ENCODE results near the gene DGCR8. TPM values are rescaled to one million over a fixed set of nuclear protein-coding genes. Genes with fewer than 3 reads are reported as not detected.

The DGCR8 gene
- total RNA-seq, 2 experiments from 2014 or later = 35.0 to 38.8 TPM

DNA sequence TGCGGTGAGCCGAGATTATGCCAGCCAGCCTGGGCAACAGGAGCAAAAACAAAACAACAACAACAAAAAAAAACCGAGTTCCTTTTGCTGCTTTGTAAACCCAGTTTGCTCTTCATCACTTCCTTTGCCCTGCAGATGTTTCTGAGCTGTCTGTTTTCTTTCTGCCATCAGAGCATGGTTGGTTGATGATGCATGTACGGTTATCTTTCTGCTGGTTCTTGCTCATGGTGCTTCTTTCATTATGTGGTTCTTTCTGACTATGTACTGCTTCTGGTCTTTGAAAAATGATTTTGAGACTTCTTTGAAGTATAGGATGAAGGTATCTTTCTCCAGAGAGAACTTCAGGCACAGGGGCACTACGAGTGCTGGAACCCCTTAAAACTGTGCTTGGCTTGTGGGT is 45.9 kb upstream of the DGCR8 start:
- no peak for ATAC-seq
- H3K27me3 Mint-ChIP-seq = no peaks in the 10 kb centered on the region
- no peaks in the 10 kb centered on the region for H3K36me3 Mint-ChIP-seq (ENCODE audit: low read depth)
- ChIA-PET POLR2A (interaction anchor here (1.0 kb wide), 1 partner anchor 10 kb away, joined by 3 read pairs; no protein-coding TSS in a partner anchor), CTCF (interaction anchor here (0.6 to 1.5 kb wide), 4 partner anchors 16 to 73 kb away, joined by 3 read pairs; no protein-coding TSS in a partner anchor)
- no peaks in the 10 kb centered on the region for H3K9me3 Mint-ChIP-seq
- TF ChIP-seq, protein P1, sequence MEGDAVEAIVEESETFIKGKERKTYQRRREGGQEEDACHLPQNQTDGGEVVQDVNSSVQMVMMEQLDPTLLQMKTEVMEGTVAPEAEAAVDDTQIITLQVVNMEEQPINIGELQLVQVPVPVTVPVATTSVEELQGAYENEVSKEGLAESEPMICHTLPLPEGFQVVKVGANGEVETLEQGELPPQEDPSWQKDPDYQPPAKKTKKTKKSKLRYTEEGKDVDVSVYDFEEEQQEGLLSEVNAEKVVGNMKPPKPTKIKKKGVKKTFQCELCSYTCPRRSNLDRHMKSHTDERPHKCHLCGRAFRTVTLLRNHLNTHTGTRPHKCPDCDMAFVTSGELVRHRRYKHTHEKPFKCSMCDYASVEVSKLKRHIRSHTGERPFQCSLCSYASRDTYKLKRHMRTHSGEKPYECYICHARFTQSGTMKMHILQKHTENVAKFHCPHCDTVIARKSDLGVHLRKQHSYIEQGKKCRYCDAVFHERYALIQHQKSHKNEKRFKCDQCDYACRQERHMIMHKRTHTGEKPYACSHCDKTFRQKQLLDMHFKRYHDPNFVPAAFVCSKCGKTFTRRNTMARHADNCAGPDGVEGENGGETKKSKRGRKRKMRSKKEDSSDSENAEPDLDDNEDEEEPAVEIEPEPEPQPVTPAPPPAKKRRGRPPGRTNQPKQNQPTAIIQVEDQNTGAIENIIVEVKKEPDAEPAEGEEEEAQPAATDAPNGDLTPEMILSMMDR (IDR thresholded peaks at IDR 0.05) = no peak
- no peak for DNase-seq
- peaks cover 19% of the 10 kb centered on the region for H3K4me1 Mint-ChIP-seq (ENCODE audit: low read depth)
- H3K4me3 Mint-ChIP-seq = no peak overlapping the region
- no peak overlapping the region for H3K27ac Mint-ChIP-seq
- intact Hi-C loops (cut with micrococcal nuclease) = no loop called here

DNA sequence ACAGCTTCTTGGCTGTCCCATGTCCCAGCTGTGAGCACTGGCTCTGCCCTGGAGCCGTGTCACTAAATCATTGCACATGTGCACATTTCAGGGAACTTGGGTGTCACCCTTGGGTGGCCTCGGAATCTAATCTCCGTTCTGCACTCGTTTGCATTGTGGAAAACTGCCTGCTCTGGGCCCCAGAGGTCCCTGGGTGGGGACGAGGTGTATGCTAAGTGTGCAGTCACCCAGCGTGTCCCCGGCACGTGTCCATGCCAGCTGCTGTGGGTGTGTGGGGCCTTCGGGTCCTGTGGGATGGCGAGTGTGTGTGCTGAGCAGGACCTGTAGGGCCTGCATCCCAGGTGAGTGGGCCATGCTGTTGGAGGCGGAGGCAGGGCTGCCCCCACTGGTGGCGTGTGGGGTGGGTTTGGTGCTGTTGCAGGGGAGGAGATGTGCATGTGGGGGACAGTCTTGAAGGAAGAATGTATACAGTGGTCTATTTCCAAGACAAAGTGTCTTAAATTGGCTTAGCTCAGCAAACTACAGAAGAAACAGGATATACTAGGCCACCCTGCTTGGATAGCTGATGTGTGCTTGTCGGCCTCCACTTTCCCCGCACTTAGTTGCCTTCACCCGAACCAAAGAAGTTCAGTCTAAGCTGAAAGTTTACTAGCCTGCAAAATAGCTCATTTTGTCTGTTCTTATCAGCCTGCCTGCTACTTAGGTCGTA is 44.5 kb upstream of the DGCR8 start:
- Mint-ChIP-seq H3K27me3 (no peaks in the 10 kb centered on the region), H3K4me1 (ENCODE audit: low read depth) (peaks cover 19% of the 10 kb centered on the region), H3K36me3 (ENCODE audit: low read depth) (no peaks in the 10 kb centered on the region), H3K9me3 (no peaks in the 10 kb centered on the region), H3K4me3 (no peak overlapping the region), H3K27ac (no peak overlapping the region)
- no peak for DNase-seq
- ATAC-seq = no peak
- TF ChIP-seq, protein P1 (IDR thresholded peaks at IDR 0.05) = no peak
- intact Hi-C loops (cut with micrococcal nuclease) = no loop called here
- CTCF ChIA-PET = interaction anchor here (0.8 kb wide), 1 partner anchor 13 kb away, joined by 3 read pairs; no protein-coding TSS in a partner anchor
- POLR2A ChIA-PET = no interaction called here

DNA sequence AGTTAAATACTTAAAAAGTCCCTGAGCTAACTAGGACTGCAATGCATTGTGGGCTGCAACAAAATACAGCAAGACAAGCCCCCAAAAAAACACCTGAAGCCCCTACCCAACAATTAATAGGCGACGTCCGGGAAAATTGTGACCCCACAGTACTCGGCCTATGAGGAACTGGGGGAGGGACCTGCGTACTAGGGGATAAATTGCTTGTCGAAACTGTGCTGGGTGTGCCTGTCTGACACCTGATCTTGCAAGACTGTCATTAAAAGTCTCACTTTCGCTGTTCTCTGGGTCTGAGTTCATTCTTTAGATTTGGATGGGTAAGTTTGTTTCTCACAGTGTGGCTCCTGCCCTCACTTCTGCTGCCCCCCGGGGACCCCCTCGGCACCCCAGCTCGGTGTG is 44.0 kb upstream of the DGCR8 start:
- Mint-ChIP-seq H3K4me1 (ENCODE audit: low read depth) (peaks cover 19% of the 10 kb centered on the region), H3K27ac (no peak overlapping the region), H3K36me3 (ENCODE audit: low read depth) (no peaks in the 10 kb centered on the region), H3K9me3 (no peaks in the 10 kb centered on the region), H3K4me3 (no peak overlapping the region), H3K27me3 (no peaks in the 10 kb centered on the region)
- ATAC-seq (no peak), DNase-seq (no peak)
- TF ChIP-seq, protein P1 (IDR thresholded peaks at IDR 0.05) = no peak
- intact Hi-C loops (cut with micrococcal nuclease) = no loop called here
- ChIA-PET POLR2A (no interaction called here), CTCF (no interaction called here)

DNA sequence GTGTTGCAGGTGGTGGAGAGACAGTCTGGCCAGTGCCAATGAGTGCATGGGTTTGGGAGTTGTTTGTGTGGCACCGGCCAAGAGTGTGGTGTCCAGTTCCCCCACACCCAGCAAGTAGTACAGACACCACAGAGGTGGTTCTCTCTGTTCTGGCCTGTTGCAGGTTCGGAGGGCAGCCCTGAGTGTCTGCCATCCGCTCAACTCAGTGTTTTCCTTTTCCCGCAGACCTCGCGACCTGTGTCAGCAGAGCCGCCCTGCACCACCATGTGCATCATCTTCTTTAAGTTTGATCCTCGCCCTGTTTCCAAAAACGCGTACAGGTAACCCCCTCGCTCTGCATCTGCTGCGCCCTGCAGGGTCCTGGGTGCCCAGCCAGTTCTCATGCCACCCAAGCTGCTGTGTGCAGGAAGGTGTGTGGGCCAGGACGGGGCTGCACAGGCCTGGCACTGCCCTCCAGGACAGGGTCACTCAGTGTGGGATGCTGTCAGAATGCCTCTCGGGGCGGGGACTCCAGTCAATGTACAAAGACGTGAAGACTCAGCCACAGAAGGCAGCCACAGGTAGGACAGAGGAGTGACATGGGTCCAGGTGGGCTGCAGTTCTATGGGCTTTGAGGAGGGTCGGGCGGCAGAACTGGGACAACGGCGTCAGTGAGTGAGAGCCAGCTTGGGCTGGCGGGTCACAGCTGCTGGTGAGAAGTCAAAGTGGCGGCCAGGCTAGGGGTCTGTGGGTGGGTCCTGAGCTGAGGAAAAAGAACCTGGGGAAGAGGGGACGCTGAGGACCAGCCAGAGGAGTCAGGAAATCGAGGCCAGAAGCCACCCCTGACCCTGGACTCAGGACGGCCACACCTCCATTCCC is 43.3 kb upstream of the DGCR8 start:
- DNase-seq (no peak), ATAC-seq (no peak)
- Mint-ChIP-seq H3K4me1 (ENCODE audit: low read depth) (peaks cover 15% of the 10 kb centered on the region), H3K27ac (peak overlapping the region; percentile 17), H3K9me3 (no peaks in the 10 kb centered on the region), H3K36me3 (ENCODE audit: low read depth) (no peaks in the 10 kb centered on the region), H3K27me3 (no peaks in the 10 kb centered on the region), H3K4me3 (no peak overlapping the region)
- intact Hi-C loops (cut with micrococcal nuclease) = no loop called here
- ChIA-PET CTCF (no interaction called here), POLR2A (no interaction called here)
- TF ChIP-seq, protein P1 (IDR thresholded peaks at IDR 0.05) = no peak

DNA sequence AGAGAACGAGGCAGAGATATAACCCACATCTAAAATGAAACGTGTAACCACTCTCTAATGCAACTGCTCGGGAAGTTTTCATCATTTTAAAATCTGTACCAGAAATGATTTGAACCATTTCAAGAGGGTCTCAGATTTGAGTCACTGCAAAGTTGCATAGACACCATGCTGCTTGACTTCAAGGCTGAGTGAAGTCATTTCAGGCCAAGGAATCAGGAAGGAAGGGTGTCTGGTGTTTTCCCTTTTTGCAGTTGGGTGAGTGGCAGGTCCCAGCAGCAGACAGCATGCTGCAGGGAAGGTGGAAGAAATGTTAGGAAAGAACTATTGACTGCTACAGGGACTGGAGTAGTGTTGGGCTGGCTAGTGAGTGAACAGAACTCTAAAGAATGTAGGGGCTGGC is 42.6 kb upstream of the DGCR8 start:
- Mint-ChIP-seq H3K9me3 (no peaks in the 10 kb centered on the region), H3K4me1 (ENCODE audit: low read depth) (peaks cover 10% of the 10 kb centered on the region), H3K4me3 (no peak overlapping the region), H3K36me3 (ENCODE audit: low read depth) (no peaks in the 10 kb centered on the region), H3K27ac (peak overlapping the region; percentile 17), H3K27me3 (no peaks in the 10 kb centered on the region)
- TF ChIP-seq, protein P1 (IDR thresholded peaks at IDR 0.05) = no peak
- intact Hi-C loops (cut with micrococcal nuclease) = no loop called here
- CTCF ChIA-PET = no interaction called here
- POLR2A ChIA-PET = no interaction called here
- DNase-seq (no peak), ATAC-seq (peak; percentile 45)
